ENCODE data around the gene SEPTIN6. TPM values are rescaled to one million over a fixed set of nuclear protein-coding genes. Genes with fewer than 3 reads are reported as not detected.
A peak's percentile ranks its signal among the peaks of the same experiment; 100 is the strongest.

Gene SEPTIN6
- polyA plus RNA-seq: 100 to 1,000 TPM; 104 to 244 (median 139) TPM

DNA sequence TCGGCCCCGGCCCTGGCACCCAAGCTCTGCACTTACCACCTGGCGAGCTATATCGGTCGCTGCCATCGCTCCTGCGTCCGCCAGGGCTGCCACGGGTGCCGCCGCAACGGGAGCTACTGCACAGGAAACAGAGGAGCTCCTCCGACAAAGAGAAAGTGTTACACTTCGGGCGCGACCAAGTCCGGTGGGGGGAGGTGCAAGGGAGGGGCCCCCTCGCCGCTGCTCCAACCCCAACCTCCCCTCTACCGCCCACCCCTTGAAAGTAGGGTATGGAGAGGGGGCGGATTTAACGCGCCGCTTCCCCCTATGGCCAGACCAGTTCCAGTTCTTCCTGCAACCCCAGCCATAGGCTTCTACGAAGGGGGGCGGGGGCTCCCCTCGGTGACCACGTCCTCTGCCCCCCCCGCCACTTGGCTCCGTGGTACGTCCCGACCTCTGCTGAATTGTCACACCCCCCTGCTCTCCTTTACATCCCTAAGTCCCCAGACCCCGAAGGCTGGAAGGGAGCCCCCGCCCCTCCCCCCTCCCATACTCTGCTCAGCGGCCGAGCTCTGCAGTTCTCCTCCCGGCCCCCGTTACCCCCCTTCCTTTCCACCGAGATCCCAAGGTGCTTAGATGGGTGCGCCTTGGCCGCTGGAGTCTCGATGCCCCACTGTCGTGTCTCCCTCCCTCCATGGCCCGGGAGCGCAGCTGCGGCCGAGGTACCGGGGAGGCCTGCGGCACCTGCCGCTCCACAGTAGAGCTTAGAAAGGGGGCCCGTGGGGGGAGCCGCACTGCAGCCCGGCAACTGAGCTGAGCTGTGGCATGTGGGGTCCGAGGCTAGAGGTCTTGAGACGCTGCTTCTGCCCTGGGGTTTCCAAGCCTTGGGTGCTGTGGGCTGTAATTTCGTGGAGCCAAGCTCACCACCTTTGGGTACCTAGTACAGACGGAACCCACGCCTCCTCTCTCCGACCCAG lies at the start of gene SEPTIN6:
TSS of gene SEPTIN6 (minus strand) at position 129 of the 956 bp plus-strand sequence. CDS start at position 66, 63 bp downstream.
- Mint-ChIP-seq H3K9me3 (no peaks in the 10 kb centered on the region), H3K4me1 (peaks cover 39 to 41% of the 10 kb centered on the region in 2 donors)

DNA sequence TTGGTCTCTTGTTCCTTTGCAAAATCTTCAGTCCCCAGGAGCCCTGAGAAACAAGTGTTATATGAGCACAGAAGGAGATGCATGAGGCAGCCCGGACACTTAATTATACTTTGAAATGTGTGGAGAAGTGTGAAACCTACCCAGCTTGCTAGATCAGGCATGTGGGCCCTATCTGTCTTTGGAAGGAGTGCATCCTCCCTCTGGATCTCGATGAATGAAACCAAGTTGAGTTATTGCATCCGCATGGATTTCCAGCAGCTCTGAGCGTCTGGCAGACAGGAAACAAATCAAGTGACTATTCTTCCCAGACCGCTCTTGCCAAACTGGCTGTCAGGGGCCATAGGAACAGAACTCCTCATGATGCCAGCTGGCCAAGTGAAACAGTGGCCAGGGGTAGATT lies 45.8 kb upstream of the SEPTIN6 start:
- peaks cover 0 to 6% (median 5%) of the 10 kb centered on the region in 3 donors for H3K27me3 Mint-ChIP-seq (ENCODE audit: low read depth in 3 of 3)
- H3K9me3 Mint-ChIP-seq: no peaks in the 10 kb centered on the region
- no peaks in the 10 kb centered on the region for H3K36me3 Mint-ChIP-seq
- H3K27ac Mint-ChIP-seq: no peak overlapping the region
- no peak for DNase-seq
- no peaks in the 10 kb centered on the region for H3K4me1 Mint-ChIP-seq
- no peak overlapping the region for H3K4me3 Mint-ChIP-seq

More for the DNA sequence above, at the start of gene SEPTIN6:
- peaks cover 8 to 12% (median 9%) of the 10 kb centered on the region in 3 donors for H3K27me3 Mint-ChIP-seq (ENCODE audit: low read depth in 3 of 3)
- no peaks in the 10 kb centered on the region for H3K36me3 Mint-ChIP-seq
- peak; percentile 88 to 89 (median 88) for DNase-seq
- H3K4me3 Mint-ChIP-seq: peak within 1 kb of the TSS; percentile 93 to 99 (median 95)
- peak within 1 kb of the TSS; percentile 85 to 97 (median 92) for H3K27ac Mint-ChIP-seq

GRCh38 chrX:119736206-119736764 lies 43.3 kb upstream of the SEPTIN6 start:
- Mint-ChIP-seq H3K4me3 (no peak overlapping the region), H3K27ac (no peak overlapping the region), H3K27me3 (ENCODE audit: low read depth in 3 of 3) (peaks cover 0 to 8% (median 5%) of the 10 kb centered on the region in 3 donors), H3K9me3 (no peaks in the 10 kb centered on the region), H3K4me1 (no peaks in the 10 kb centered on the region), H3K36me3 (no peaks in the 10 kb centered on the region)
- DNase-seq: no peak

DNA sequence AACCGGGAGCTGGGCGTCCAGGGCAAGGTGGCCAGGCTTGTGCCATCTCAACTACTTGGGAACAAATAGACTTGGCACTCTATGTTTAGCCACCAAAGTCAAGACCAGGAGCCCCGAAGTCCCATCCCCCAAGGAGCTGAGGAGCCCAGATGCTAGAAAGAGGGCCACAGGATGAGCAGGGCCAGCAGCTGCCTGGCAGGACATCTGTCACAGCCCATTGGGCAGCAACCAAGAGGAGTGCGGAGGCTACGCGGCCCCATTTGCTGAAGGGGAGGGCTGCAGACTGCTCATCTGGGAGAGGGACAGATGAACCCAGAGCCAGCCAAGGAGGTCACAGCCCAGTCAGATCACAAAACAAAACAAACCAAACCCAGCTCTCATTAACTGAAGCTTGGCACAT lies 42.5 kb upstream of the SEPTIN6 start:
- no peak for DNase-seq
- Mint-ChIP-seq H3K36me3 (no peaks in the 10 kb centered on the region), H3K9me3 (no peaks in the 10 kb centered on the region), H3K4me3 (no peak overlapping the region), H3K27ac (no peak overlapping the region), H3K4me1 (no peaks in the 10 kb centered on the region), H3K27me3 (ENCODE audit: low read depth in 3 of 3) (peaks cover 0 to 8% (median 5%) of the 10 kb centered on the region in 3 donors)

GRCh38 chrX:119734897-119735339 lies 42.0 kb upstream of the SEPTIN6 start:
- Mint-ChIP-seq H3K4me1 (no peaks in the 10 kb centered on the region), H3K27me3 (ENCODE audit: low read depth in 3 of 3) (peaks cover 0 to 8% (median 5%) of the 10 kb centered on the region in 3 donors), H3K36me3 (no peaks in the 10 kb centered on the region), H3K27ac (no peak overlapping the region), H3K9me3 (no peaks in the 10 kb centered on the region), H3K4me3 (no peak overlapping the region)
- DNase-seq: no peak

DNA sequence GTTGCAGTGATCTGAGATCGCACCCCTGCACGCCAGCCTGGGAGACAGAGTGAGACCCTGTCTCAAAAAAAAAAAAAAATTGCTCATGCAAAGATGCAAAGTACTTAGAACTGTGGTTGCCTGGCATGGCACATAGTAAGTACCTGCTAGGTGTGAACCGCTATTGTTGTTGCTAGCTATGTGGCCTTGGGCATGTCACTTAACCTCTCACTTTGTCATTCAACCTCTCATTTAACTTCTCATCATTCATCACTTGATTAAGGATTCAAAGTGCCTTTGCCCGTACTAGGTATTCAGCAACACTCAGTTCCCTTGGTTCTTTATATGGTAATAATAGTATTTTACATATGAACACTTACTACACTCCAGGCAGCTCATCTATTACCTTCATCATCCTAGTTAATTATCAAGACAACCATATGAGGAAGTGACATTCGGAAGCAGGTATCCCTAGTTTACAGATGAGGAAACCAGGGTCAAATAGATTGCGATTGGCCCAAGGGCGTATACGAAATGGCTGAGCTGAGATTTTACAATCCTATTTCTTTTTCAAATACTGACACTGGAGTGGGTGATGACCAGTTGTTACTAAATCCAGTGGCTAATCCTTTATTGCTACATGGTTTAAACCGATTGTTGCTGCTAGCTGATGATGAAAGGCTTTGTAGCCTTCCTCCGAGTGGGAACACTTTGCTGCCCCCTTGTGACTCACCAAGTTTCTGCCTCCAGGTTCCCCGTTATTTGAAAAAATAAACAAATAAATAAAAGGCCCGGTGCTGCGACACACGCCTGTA lies 36.6 kb upstream of the SEPTIN6 start:
- Mint-ChIP-seq H3K27ac (no peak overlapping the region), H3K27me3 (ENCODE audit: low read depth in 3 of 3) (peaks cover 0 to 2% (median 2%) of the 10 kb centered on the region in 3 donors), H3K4me3 (no peak overlapping the region), H3K9me3 (no peaks in the 10 kb centered on the region), H3K4me1 (peaks cover 0 to 3% of the 10 kb centered on the region in 2 donors), H3K36me3 (no peaks in the 10 kb centered on the region)
- peak; percentile 55 to 67 (median 56) for DNase-seq

- H3K9me3 Mint-ChIP-seq: no peaks in the 10 kb centered on the region
- H3K4me1 Mint-ChIP-seq: peaks cover 0 to 3% of the 10 kb centered on the region in 2 donors
- H3K36me3 Mint-ChIP-seq: no peaks in the 10 kb centered on the region
- H3K27ac Mint-ChIP-seq: no peak overlapping the region
- H3K4me3 Mint-ChIP-seq: no peak overlapping the region
- no peak for DNase-seq
- H3K27me3 Mint-ChIP-seq (ENCODE audit: low read depth in 3 of 3): peaks cover 0 to 2% (median 2%) of the 10 kb centered on the region in 3 donors
Measured at GRCh38 chrX:119728487-119728886, 35.5 kb upstream of the SEPTIN6 start.

DNA sequence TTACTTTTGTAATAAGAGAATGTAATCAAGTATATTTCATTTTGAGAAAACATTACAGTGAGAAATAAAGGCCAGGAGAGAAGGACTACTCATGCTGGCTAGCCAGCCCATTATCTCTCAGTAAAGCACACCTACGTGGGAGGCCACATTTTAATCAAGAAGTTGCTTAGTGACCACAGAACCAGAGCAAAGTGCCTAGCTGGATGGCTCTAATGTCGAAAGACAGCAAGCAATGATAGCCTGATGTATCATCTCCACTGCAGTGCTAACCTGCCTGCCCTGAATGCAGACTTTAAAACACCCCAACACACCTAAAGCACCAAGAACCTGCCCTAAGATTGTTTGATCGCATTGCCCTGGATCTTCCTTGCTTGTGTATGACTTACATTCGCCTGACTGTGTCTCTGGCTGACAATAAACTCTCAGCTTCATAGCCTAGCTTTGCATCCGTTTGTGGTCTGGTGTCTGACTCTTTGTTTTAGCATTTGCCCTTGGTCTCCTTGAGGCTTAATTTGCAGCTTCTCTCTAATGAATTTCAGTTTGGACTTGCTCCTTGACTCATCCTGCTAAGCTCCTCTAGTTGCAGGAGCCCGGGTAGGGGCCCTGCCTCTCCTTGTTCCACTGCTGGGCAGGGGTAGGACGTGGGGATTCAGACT lies 34.1 kb upstream of the SEPTIN6 start:
- Mint-ChIP-seq H3K27me3 (ENCODE audit: low read depth in 3 of 3) (peaks cover 0 to 2% (median 2%) of the 10 kb centered on the region in 3 donors), H3K4me1 (peaks cover 0 to 3% of the 10 kb centered on the region in 2 donors), H3K27ac (peak overlapping the region in 4 of 6 donors; percentile 18 to 43 (median 32)), H3K4me3 (peak overlapping the region in 2 of 5 donors; percentile 14 to 18), H3K9me3 (no peaks in the 10 kb centered on the region), H3K36me3 (no peaks in the 10 kb centered on the region)
- peak in 1 of 3 donors; percentile 23 for DNase-seq

- H3K4me1 Mint-ChIP-seq: peaks cover 0 to 2% of the 10 kb centered on the region in 2 donors
Measured at GRCh38 chrX:119721926-119722325, 29.0 kb upstream of the SEPTIN6 start.

GRCh38 chrX:119721487-119721886 lies 28.5 kb upstream of the SEPTIN6 start:
- H3K27ac Mint-ChIP-seq: peak overlapping the region in 1 of 6 donors; percentile 13
- no peak overlapping the region for H3K4me3 Mint-ChIP-seq
- H3K9me3 Mint-ChIP-seq: no peaks in the 10 kb centered on the region
- peaks cover 0 to 3% (median 1%) of the 10 kb centered on the region in 3 donors for H3K27me3 Mint-ChIP-seq (ENCODE audit: low read depth in 3 of 3)
- no peak for DNase-seq
- H3K4me1 Mint-ChIP-seq: no peaks in the 10 kb centered on the region
- no peaks in the 10 kb centered on the region for H3K36me3 Mint-ChIP-seq

More at GRCh38 chrX:119721926-119722325, 29.0 kb upstream of the SEPTIN6 start:
- peaks cover 0 to 3% (median 0%) of the 10 kb centered on the region in 3 donors for H3K27me3 Mint-ChIP-seq (ENCODE audit: low read depth in 3 of 3)
- no peak for DNase-seq
- H3K27ac Mint-ChIP-seq: peak overlapping the region in 1 of 6 donors; percentile 13
- no peak overlapping the region for H3K4me3 Mint-ChIP-seq
- H3K36me3 Mint-ChIP-seq: no peaks in the 10 kb centered on the region
- H3K9me3 Mint-ChIP-seq: no peaks in the 10 kb centered on the region

- DNase-seq: no peak
- Mint-ChIP-seq H3K4me3 (no peak overlapping the region), H3K27ac (no peak overlapping the region), H3K4me1 (no peaks in the 10 kb centered on the region), H3K27me3 (ENCODE audit: low read depth in 3 of 3) (peaks cover 0 to 4% (median 0%) of the 10 kb centered on the region in 3 donors), H3K36me3 (no peaks in the 10 kb centered on the region), H3K9me3 (no peaks in the 10 kb centered on the region)
Measured at GRCh38 chrX:119709630-119710029, 16.7 kb upstream of the SEPTIN6 start.

GRCh38 chrX:119708936-119709335 lies 16.0 kb upstream of the SEPTIN6 start:
- no peaks in the 10 kb centered on the region for H3K9me3 Mint-ChIP-seq
- H3K4me1 Mint-ChIP-seq: no peaks in the 10 kb centered on the region
- no peak overlapping the region for H3K4me3 Mint-ChIP-seq
- peaks cover 0 to 4% (median 0%) of the 10 kb centered on the region in 3 donors for H3K27me3 Mint-ChIP-seq (ENCODE audit: low read depth in 3 of 3)
- no peaks in the 10 kb centered on the region for H3K36me3 Mint-ChIP-seq
- DNase-seq: no peak
- no peak overlapping the region for H3K27ac Mint-ChIP-seq

- Mint-ChIP-seq H3K4me3 (no peak overlapping the region), H3K27me3 (ENCODE audit: low read depth in 3 of 3) (peaks cover 0 to 4% (median 0%) of the 10 kb centered on the region in 3 donors), H3K4me1 (no peaks in the 10 kb centered on the region), H3K27ac (no peak overlapping the region), H3K36me3 (no peaks in the 10 kb centered on the region), H3K9me3 (no peaks in the 10 kb centered on the region)
- no peak for DNase-seq
Measured at GRCh38 chrX:119706616-119707015, 13.6 kb upstream of the SEPTIN6 start.
